GM18507 (cell line): ENCODE data around the gene WDR87.

Experiments
- DNase-seq: peaks from one replicate; pipeline ENCODE4 v3.0.0; 2011; ENCODE audit warnings: low read depth; ENCODE audit not compliant: insufficient read length; ENCODE audit errors: extremely low spot score
- FAIRE-seq: peaks from 2 replicates; lab custom pipeline; 2011; peaks lifted over from hg19 to GRCh38; lab: Jason Lieb, UNC

Gene WDR87

DNA sequence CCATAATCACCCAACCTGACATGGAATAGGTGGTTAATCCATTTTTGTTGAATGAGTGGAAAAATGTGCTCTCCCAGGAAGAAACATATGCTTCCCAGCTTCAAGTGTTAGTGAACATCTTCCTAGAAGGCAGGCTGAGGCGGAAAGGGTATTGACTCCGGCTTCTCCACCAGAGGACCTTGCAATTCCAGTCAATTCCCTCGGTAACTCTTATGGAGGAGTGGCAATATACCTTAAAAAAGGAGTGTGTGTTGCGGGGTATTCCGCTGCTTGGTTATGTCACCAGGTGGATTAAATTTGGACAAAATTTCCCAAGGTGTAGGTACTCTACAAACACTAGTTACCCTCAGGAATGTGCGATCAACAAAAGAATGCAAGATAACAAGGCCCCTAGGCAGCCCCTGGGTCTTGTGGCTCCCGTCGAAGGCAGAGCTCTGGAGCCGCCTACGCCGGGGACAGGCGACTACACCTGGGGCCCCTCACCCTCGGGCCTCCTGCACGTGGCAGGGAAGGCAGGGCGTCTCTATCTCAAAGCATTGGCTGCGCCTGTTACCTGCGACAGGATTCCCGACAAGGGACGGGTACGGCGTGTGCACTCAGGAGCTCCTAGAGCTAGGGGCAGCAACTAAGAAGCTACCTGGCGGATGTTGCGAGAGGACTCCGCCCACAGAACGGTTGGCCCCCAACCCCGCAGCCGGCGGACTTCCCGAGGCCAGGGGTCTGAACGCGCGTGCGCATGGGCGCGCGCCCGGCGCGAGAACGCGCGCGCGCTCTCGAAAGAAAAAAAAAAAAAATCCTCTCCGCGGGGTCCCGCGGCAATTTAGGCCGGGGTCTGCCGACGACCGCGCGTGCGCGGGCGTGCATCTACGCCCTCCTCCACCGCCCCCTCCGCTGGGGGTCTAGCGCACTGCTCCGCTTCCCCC is at the start of gene WDR87:
Gene WDR87, minus strand, starts transcription at position 649 of the 923 bp plus-strand sequence. CDS start 8,355 bp downstream, outside the sequence.
- DNase-seq (no peak), FAIRE-seq (peak; percentile 33)

GRCh38 chr19:37955986-37956385 is 49.6 kb upstream of the WDR87 start:
- DNase-seq (no peak), FAIRE-seq (no peak)

DNA sequence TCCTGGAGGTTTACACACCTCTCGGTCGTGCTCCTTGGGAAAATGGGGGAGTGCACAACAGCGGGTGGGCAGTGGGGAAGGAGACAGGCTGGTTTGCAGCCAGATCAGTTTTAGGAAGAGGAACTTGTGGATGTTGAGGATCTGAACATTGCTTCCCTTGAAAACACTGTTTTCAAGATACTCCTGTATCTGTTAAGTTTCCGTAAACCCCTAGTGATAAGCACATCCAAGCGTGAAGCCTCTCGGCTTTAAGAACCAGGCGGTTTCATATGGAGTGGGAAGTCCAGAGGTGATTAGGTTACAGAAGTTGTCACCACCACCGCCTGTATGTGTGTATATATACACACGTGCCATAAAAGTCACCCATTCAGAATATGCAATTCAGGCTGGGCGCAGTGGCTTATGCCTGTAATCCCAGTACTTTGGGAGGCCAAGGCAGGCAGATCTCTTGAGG is 48.1 kb upstream of the WDR87 start:
- DNase-seq, result no peak
- FAIRE-seq, result no peak

DNA sequence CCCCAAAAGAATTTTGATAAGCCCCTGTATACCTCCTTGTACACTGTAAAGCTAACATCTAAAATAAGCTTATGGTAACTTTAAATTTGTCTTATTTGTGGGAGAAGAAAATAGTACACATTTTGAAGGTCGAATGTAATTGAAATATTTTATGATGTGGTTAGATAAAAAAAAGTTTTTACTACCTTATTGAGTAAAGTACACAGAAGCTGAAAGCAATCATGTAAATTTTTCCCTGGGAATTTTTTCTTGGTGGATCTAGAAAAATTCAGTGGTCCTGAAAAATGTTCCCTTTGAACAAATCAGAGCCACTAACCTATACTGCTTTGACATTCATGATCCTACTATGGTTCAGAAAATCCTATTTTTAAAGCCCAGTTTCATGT is 47.5 kb upstream of the WDR87 start:
- FAIRE-seq, result no peak

DNA sequence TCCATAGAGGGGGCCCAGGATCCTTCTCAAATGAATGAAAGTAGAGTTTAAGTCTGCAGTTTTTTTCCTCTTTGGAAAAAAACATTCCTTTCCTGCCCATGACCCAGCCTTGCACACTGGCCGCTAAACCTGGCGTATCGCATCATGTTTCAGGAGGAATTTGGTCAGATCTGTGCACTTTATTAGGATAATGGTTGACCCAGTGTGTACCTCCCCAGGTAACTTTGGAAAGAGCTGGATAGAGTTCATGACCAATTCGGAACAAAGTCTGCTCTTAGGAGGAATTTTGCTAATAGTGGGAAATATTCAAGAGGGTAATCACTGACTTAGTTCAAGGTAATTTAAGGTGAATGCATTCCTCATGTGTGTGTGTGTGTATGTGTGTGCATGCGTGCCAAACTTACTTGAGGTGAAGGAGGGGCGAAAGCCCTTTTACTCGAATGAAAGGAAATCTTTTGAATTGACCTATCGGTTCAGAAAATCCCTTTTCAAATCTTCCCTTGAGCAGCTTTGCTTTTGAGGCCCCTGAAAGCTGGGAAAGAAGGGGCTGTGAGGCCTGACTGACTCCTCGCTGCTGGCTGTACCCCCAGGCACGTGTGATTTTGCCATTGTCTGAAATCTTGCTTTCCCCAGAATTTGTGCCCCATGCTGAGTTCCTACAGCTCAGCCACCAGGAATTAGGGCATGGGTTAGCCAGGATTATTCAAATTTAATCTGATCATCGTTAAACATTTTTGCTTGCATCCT is 47.0 kb upstream of the WDR87 start:
- FAIRE-seq (no peak), DNase-seq (no peak)

More for the DNA sequence above, 47.5 kb upstream of the WDR87 start:
- no peak for DNase-seq

GRCh38 chr19:37951816-37952210 is 45.4 kb upstream of the WDR87 start:
- peak; percentile 26 for FAIRE-seq

GRCh38 chr19:37950471-37951175 is 44.2 kb upstream of the WDR87 start:
- no peak for FAIRE-seq
- no peak for DNase-seq

More at GRCh38 chr19:37951816-37952210, 45.4 kb upstream of the WDR87 start:
- DNase-seq, result no peak

DNA sequence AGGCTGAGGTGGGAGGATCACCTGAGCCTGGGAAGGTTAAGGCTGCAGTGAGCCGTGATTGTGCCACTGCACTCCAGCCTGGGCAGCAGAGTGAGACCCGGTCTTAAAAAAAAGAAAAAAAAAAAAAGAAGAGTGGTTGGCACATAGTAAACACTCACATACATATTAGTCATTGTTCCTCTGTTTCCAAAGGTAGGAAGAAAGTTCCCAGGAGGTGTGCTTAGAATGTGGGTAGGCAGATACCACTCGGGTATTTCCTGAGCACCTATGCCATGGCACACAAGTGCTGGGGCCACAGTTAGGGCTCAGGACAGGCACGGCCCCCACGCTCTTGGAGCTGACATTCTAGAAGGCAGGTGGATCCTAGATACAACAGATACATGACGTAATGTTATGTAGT is 42.0 kb upstream of the WDR87 start:
- no peak for FAIRE-seq

DNA sequence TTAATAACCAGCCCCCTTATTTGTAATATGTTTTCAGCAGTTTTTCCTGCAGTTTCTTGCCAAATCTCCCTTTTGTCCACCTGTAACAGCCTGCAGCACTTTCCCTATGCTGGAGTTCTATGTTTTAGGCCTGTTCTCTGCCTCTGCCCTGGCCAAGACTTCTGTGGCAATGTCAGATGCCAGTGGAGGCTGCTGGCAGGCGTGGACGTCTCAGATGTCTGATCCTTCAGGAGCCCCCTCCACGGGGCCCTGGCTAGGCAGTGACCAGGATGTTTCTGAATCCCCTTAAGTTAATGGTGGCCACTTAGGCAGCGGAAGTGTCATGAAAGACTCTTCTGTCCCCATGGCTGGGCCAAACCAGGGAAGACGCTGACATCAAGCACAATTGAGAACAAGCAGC is 41.4 kb upstream of the WDR87 start:
- no peak for FAIRE-seq

More for the DNA sequence above, 42.0 kb upstream of the WDR87 start:
- DNase-seq, result no peak

DNA sequence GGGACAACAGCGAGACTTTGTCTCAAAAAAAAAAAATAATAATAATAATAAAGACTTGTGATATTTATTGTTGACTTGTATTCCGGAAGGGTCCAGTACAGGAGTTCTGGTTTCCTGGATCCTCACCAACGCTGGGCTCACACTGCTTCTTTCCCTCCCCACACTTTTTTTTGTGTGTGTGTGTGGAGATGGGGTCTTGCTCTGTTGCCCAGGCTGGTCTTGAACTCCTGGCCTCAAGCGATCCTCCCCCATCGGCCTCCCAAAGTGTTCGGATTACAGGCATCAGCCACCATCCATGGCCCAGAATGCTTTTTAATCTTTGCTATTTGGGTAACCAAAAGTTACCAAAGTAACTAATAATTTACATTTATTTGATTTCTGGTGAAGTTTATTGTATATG is 39.7 kb upstream of the WDR87 start:
- FAIRE-seq, result no peak
- DNase-seq, result no peak

More for the DNA sequence above, 41.4 kb upstream of the WDR87 start:
- DNase-seq, result no peak

- DNase-seq (no peak), FAIRE-seq (no peak)
Measured at GRCh38 chr19:37943480-37943879, 37.1 kb upstream of the WDR87 start.

DNA sequence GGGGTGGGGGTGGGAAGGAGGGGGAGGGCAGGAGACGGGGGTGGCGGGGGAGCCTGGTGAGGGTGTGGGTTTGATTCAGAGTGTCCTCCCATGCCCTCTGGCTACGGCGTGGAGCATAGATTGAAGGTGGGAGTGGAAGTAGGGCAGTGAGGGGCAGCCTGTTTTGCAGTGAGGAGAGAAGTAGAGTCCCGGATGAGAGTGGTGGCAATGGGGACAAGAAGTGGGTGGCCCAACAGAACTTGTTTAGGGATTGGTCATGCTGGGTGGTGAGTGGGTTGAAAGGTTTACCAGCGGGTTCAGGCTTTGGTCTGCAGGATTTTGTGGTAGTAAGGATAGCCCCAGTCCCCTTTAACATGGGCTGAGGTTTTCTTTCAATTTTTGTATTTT is 36.1 kb upstream of the WDR87 start:
- no peak for FAIRE-seq

DNA sequence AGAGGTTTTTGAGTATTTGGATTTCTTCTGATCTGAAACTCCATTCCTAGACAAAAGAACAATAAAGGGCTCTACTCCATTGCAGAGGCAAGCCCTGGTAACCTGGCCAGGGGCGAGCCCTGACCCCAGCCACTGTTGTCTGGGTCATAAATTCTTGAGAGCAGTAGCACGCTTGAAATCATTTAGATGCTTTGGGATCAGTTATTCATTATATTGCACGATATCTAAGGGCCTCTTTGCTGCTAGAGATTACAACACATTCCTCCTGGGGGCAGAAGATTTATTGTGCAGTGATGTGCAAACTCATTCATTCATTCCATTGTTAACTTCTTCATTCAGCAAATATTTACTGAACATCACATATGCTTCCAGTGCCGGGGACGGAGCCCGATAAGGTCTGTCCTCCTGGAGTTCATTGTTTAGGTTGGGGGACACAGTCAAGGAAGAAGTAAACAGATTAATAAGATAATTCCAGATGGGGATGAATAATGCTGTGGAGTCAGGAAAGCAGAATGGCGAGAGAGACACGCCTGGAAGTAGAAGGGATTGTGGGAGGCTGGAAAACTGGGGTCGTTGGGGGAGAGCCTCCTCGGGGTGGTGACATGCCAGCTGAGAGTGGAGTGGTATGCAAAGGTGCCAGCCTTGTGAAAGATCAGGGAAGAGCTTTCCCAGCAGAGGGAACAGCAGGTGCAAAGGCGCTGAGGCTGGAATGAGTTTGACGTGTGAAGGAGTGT is 35.6 kb upstream of the WDR87 start:
- DNase-seq (no peak), FAIRE-seq (no peak)

More for the DNA sequence above, 36.1 kb upstream of the WDR87 start:
- no peak for DNase-seq

- DNase-seq (no peak), FAIRE-seq (no peak)
Measured at GRCh38 chr19:37938353-37938752, 32.0 kb upstream of the WDR87 start.

GRCh38 chr19:37936886-37937285 is 30.5 kb upstream of the WDR87 start:
- FAIRE-seq (no peak), DNase-seq (no peak)

DNA sequence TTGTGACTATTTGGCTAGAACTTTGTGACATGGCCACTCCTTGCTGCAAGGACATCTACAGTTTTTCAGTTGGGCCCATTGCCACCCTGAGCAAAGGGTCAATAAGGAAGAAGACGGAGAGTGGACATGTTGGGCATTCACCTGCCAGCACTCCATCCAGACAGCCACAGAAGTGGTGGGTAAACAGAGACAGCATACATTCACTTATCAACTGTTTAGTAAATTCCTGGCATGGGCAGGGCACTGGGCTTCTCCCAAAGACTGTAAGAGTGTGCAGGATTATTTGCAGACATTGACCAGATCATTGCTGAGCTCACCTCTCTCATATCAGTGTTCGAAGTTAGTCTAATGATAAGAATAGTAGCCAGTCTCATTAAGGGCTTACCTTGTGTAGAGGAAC is 29.8 kb upstream of the WDR87 start:
- no peak for FAIRE-seq

GRCh38 chr19:37935341-37935740 is 28.9 kb upstream of the WDR87 start:
- no peak for DNase-seq
- FAIRE-seq, result no peak

More for the DNA sequence above, 29.8 kb upstream of the WDR87 start:
- DNase-seq, result no peak

GRCh38 chr19:37933937-37934358 is 27.6 kb upstream of the WDR87 start:
- no peak for DNase-seq
- no peak for FAIRE-seq
